LNCAP (cell line): ENCODE results near the gene PTPN14.

ENCODE experiments used
- CTCF ChIP-seq: fragments of 450-650 bp; IDR thresholded peaks from 2 replicates; pipeline ENCODE4 v1.5.1; 2017; ENCODE audit warnings: mild to moderate bottlenecking

PTPN14 gene

GRCh38 chr1:214472364-214472763 lies 79.0 kb downstream of the PTPN14 start:
- no peak for TF ChIP-seq CTCF

- TF ChIP-seq CTCF: no peak
Observed at GRCh38 chr1:214471458-214471857, 79.9 kb downstream of the PTPN14 start.

- TF ChIP-seq CTCF: no peak
Observed at GRCh38 chr1:214470132-214470531, 81.3 kb downstream of the PTPN14 start.

GRCh38 chr1:214469290-214469689 lies 82.1 kb downstream of the PTPN14 start:
- no peak for TF ChIP-seq CTCF

- TF ChIP-seq CTCF: no peak
Observed at GRCh38 chr1:214467078-214467585, 84.3 kb downstream of the PTPN14 start.

- TF ChIP-seq CTCF: no peak
Observed at GRCh38 chr1:214466403-214467077, 84.9 kb downstream of the PTPN14 start.

- TF ChIP-seq CTCF: no peak
Observed at GRCh38 chr1:214464445-214465287, 86.7 kb downstream of the PTPN14 start.
